BE2C (cell line): Measurements from ENCODE around the gene FRMPD4.

Experiments used
- DNase-seq: peaks from one replicate; pipeline ENCODE4 v3.0.0-alpha.2; 2020
- H3K27me3 ChIP-seq: fragments of 250-450 bp; sonication (Bioruptor Pico); 2 replicates; pipeline ENCODE4 v1.5.1; 2020; ENCODE audit warnings: mild to moderate bottlenecking
- H3K36me3 ChIP-seq: fragments of 250-450 bp; sonication (Bioruptor Pico); 2 replicates; pipeline ENCODE4 v1.5.1; 2020; ENCODE audit warnings: mild to moderate bottlenecking
- H3K4me1 ChIP-seq: fragments of 250-450 bp; sonication (Bioruptor Pico); 2 replicates; pipeline ENCODE4 v1.5.1; 2020
- H3K4me3 ChIP-seq: 2 replicates; pipeline ENCODE4 v1.5.1; 2011; ENCODE audit warnings: low read depth, low read length
- H3K9me3 ChIP-seq: fragments of 250-450 bp; sonication (Bioruptor Pico); 2 replicates; pipeline ENCODE4 v1.5.1; 2020
- CTCF ChIP-seq: IDR thresholded peaks from 2 replicates; pipeline ENCODE4 v1.5.1; 2012; ENCODE audit warnings: mild to moderate bottlenecking, low read depth, low read length

Gene FRMPD4

GRCh38 chrX:12249997-12250396 is 111.7 kb downstream of the FRMPD4 start:
- H3K9me3 ChIP-seq = no peaks in the 10 kb centered on the region
- no peak for DNase-seq
- H3K4me3 ChIP-seq = no peak overlapping the region
- no peak for TF ChIP-seq CTCF
- no peaks in the 10 kb centered on the region for H3K36me3 ChIP-seq
- H3K27me3 ChIP-seq = no peaks in the 10 kb centered on the region
- no peaks in the 10 kb centered on the region for H3K4me1 ChIP-seq

- H3K4me3 ChIP-seq = no peak overlapping the region
- H3K27me3 ChIP-seq = no peaks in the 10 kb centered on the region
These were observed 124.9 kb downstream of the FRMPD4 start for GRCh38 chrX:12263211-12263610.

GRCh38 chrX:12269484-12269883 is 131.2 kb downstream of the FRMPD4 start:
- no peaks in the 10 kb centered on the region for H3K9me3 ChIP-seq
- H3K36me3 ChIP-seq = no peaks in the 10 kb centered on the region
- no peak for TF ChIP-seq CTCF
- H3K4me1 ChIP-seq = no peaks in the 10 kb centered on the region
- H3K27me3 ChIP-seq = no peaks in the 10 kb centered on the region
- no peak overlapping the region for H3K4me3 ChIP-seq
- no peak for DNase-seq

More at GRCh38 chrX:12263211-12263610, 124.9 kb downstream of the FRMPD4 start:
- H3K36me3 ChIP-seq = no peaks in the 10 kb centered on the region
- no peak for TF ChIP-seq CTCF
- DNase-seq = no peak
- no peaks in the 10 kb centered on the region for H3K4me1 ChIP-seq
- H3K9me3 ChIP-seq = no peaks in the 10 kb centered on the region

- Histone ChIP-seq H3K4me3 (no peak overlapping the region), H3K27me3 (no peaks in the 10 kb centered on the region), H3K36me3 (no peaks in the 10 kb centered on the region), H3K4me1 (no peaks in the 10 kb centered on the region), H3K9me3 (no peaks in the 10 kb centered on the region)
- no peak for TF ChIP-seq CTCF
- no peak for DNase-seq
These were observed 139.9 kb downstream of the FRMPD4 start for GRCh38 chrX:12278151-12278550.

GRCh38 chrX:12282991-12283390 is 144.7 kb downstream of the FRMPD4 start:
- H3K27me3 ChIP-seq = no peaks in the 10 kb centered on the region
- TF ChIP-seq CTCF = no peak

GRCh38 chrX:12292996-12293765 is 154.9 kb downstream of the FRMPD4 start:
- Histone ChIP-seq H3K4me1 (no peaks in the 10 kb centered on the region), H3K4me3 (no peak overlapping the region), H3K27me3 (no peaks in the 10 kb centered on the region), H3K36me3 (no peaks in the 10 kb centered on the region), H3K9me3 (no peaks in the 10 kb centered on the region)
- TF ChIP-seq CTCF = no peak
- no peak for DNase-seq

More at GRCh38 chrX:12282991-12283390, 144.7 kb downstream of the FRMPD4 start:
- H3K9me3 ChIP-seq = no peaks in the 10 kb centered on the region
- DNase-seq = no peak
- H3K36me3 ChIP-seq = no peaks in the 10 kb centered on the region
- no peak overlapping the region for H3K4me3 ChIP-seq
- H3K4me1 ChIP-seq = no peaks in the 10 kb centered on the region
